IPS-NIHi7 (cell line): Measurements from ENCODE around the gene PPFIA1.
"Not testable (repeated sequence)": the region's sequence is repeated elsewhere in the genome, so short reads cannot be mapped to it uniquely, and the experiment has no call there.

ENCODE experiments used
- DNase-seq: peaks from one replicate; pipeline ENCODE4 v3.0.0; 2012; ENCODE audit warnings: mixed read lengths; ENCODE audit errors: extremely low spot score

Gene PPFIA1

DNA sequence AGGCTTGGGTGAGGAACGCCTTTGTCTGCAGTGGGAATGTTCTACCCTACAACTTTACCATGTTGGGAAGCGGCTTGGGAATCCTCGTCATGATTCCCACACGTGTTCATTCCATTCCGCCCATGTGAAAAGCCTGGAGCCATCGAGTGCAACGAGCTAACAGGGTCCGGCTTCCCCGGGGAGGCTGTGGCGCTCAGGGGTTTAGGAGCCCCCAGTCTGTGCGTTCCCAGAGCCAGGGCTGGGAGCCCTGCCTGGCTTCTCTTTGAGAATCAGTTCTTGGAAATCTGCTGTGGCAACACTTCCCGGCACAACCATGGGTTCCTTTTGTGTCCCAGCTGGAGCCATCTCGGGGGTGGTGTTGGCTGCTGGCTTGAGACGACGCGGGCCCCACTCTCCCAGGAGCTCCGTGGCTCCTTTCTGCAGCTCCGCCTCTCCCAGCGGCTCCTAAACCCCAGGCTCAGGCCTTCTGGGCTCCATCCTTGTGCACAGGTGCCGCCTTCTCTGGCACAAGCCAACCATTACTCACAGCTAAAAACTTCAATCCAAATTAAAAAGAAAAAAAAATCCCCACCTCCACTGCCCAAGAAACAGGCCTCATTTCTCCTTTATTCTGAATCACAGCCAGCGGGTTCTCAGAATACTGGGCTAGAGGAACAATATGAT, 18.7 kb upstream of the PPFIA1 start:
- no peak for DNase-seq

DNA sequence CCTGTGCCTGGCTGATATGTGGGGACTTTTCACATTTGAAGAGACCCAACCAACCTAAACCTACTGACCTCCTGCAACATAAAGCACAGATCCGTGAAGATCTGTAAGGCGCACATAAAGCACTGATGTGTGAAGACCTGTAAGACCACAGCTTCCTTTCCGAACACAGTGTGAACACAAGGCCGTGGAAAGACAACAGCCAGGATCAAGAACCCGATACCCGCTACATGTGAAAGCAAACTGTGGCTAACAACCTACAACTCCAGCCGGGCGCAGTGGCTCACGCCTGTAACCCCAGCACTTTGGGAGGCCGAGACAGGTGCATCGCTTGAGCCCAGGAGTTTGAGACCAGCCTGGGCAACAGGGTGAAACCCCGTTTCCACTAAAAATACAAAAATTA, 17.6 kb upstream of the PPFIA1 start:
- no peak for DNase-seq

DNA sequence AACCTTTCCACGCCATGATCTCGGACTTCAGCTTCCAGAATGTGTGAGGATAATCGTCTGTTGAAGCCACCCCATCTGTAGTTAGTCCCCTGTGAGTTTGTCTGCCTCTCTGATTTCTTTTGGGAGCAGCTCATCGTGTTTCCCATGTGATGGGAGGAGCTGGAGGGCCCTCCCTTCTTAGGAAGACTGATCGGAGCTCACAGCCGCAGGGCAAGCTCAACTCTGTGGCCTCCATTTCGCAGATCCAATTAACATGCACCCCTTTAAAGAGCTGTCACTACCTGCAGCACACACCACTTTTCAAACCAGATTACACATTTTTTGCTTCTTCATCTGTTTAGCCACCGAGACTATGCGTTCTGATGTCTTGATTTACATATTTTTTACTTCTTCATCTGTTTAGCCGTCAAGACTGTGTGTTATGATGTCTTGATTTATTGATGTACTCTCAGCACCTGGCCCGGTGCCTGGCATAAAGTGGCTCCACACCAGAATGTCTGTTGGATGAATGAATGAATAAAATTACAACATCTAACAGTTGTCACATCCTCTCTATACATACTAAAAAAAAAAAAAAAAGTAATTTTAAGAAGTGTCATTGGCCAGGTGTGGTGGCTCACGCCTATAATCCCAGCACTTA, 14.9 kb upstream of the PPFIA1 start:
- peak; percentile 10 for DNase-seq

- DNase-seq = not testable (repeated sequence)
Measured at GRCh38 chr11:70259077-70259476, 11.4 kb upstream of the PPFIA1 start.

GRCh38 chr11:70262951-70263350, 7.5 kb upstream of the PPFIA1 start:
- DNase-seq = no peak

DNA sequence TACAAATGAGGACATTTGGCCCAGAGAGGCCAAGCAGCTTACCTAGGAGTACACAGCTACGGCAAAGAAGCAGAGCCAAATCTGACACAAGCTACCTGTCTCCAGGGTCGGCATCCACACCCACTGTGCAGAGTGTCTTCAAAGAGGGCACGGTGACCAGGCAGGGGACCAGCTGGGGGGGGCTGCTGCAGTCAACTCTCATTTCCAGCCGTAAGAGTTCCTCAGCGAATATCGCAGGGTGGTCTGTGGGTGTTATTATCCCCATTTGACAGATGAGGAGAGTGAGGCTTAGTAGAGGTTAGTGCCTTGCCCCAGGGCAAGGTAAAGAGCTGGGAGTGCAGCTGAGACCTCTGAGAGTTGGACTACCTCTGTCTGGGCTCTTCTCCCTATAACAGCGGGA, 7.1 kb upstream of the PPFIA1 start:
- DNase-seq = no peak

DNA sequence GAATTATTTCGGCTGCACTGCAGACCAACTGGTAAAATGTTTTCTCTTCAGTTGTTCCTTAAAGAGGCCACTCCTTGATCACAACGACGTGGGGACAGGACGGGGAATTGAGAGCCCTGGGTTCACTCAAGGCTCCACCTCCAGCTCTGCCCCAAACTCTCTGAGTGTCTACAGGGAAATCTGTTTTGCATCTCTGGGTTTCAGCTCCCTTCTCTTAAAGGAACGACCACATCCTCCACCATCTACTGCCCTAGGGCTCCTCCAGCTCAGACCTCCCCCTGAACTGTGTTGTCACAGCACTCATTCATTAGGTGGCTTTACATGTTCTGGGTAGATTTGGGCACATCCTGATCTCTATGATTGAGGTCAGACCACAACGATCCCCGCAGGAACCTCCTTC, 5.1 kb upstream of the PPFIA1 start:
- no peak for DNase-seq

GRCh38 chr11:70267405-70267950, 3.0 kb upstream of the PPFIA1 start:
- no peak for DNase-seq

- no peak for DNase-seq
Measured at GRCh38 chr11:70268526-70268925, 2.0 kb upstream of the PPFIA1 start.

DNA sequence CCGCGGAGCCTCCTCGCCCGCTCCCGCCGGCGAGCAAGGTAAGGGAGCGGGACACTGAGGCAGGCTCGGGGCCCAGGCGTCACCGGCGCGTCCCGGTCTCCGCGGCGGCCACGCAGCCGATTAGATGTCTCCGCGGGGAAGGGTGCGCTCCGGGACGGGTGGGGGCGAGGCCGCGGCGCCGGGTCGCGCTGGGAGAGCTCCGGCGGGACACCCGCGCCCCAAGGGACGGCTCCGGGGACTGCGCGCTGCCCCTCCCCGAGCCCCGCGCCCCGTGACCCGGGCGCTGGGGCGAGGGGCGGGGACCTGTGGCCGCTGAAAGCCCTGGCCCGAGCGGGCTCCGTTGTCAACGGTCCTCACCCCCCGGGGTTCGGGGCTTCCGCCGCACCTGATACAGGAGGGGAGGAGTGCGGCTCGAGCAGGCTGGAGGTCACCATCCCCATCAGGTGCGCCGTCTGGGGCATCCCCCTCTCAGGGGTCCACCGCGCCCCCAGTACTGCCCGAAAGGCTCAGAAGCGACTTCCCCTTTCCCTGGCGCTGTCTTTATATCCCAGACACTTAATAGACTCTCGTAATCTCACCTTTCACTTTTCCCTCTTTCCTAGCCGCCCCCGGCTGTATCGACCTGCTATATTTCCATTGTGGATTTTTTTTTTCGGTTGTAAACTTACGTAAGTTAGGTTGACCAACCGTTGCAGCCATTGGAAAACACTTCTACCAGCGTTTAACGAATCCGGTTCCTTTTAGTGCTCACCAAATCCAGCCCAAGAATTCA, 573 bp downstream of the PPFIA1 start:
- peak; percentile 64 for DNase-seq

DNA sequence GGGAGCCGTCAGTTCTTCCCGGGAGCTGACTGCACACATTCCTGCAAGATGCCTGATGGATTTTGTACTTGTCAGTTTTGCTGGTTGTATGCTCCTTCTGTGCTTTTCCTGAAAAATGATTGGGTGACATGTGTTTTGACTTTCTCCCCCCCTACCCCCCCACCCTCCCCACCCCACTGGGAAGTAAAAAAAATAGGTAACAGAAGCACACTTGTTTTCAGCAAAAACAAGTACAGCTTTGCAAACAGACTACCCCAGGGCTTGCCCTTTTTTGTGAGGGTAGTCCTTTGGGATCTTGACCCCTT, 1.1 kb downstream of the PPFIA1 start:
- DNase-seq = no peak

DNA sequence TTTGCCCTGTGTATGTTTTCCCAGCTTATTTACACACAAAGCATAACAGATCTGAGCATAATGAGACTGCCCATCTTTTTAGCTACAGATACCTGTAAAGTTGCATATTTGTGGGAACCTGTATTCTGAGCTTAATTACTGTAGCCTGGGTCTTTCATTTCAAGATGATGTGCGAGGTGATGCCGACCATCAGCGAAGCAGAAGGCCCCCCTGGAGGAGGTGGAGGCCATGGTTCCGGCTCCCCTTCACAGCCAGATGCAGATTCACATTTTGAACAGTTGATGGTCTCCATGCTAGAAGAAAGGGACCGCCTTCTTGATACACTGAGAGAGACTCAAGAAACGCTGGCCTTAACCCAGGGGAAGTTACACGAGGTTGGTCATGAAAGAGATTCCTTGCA, 1.5 kb downstream of the PPFIA1 start:
- DNase-seq = no peak

- DNase-seq = no peak
Measured at GRCh38 chr11:70278994-70279393, 8.5 kb downstream of the PPFIA1 start.

- no peak for DNase-seq
Measured at GRCh38 chr11:70281156-70281609, 10.7 kb downstream of the PPFIA1 start.

- no peak for DNase-seq
Measured at GRCh38 chr11:70282012-70282411, 11.5 kb downstream of the PPFIA1 start.

GRCh38 chr11:70288721-70289120, 18.2 kb downstream of the PPFIA1 start:
- no peak for DNase-seq

DNA sequence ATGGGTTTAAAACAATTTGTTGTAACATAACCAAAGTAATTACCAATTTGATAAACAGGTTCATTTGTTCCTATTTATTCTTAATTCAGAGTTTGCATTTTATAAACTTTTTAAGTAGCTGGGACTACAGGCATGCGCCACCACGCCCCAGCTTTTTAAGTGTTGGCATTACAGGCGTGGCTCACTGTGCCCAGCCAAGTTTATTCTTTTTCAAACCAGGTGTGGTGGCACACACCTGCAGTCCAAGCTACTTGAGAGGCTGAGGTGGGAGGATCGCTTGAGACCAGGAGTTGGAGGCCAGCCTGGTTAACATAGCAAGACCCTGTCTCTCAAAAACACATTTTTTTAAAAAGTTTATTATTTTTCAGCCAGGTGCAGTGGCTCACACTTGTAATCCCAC, 19.1 kb downstream of the PPFIA1 start:
- DNase-seq = no peak

DNA sequence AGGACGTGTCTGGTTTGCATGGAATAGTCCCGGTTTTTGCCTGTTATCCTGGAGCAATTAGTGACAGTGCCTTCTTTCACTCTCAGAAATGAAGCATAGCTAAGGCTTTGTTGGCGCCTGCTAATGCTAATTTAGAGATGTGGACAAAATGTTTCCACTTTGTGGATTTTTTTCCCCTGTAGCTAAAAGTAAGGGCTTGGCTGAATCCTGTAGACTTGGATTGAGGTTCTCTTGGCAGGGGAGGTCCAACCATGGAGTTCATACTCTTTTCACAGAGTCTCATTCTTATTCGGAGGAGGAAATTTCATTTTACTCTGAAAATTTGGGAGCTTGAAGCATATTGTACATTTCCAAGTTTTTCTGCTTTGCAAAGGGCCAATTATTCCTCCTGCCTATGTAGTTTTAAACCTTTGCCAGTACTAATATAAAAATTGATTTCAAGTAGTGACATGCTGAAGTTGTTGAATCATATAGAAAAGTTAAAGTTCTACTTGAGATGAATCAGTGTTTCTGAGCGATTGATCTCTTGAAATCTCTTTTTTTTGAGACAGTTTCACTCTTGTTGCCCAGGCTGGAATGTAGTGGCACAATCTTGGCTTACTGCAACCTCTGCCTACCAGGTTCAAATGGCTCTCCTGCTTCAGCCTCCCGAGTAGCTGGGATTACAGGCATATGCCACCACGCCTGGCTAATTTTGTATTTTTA, 20.0 kb downstream of the PPFIA1 start:
- DNase-seq = no peak

- no peak for DNase-seq
Measured at GRCh38 chr11:70292166-70292565, 21.7 kb downstream of the PPFIA1 start.

GRCh38 chr11:70292863-70293262, 22.4 kb downstream of the PPFIA1 start:
- no peak for DNase-seq

DNA sequence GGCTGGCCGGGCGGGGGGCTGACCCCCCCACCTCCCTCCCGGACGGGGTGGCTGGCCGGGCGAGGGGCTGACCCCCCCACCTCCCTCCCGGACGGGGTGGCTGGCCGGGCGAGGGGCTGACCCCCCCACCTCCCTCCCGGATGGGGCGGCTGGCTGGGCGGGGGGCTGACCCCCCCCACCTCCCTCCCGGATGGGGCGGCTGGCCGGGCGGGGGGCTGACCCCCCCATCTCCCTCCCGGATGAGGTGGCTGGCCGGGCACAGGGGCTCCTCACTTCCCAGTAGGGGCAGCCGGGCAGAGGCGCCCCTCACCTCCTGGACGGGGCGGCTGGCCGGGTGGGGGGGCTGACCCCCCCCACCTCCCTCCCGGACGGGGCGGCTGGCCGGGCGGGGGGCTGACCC, 24.7 kb downstream of the PPFIA1 start:
- not testable (repeated sequence) for DNase-seq

- no peak for DNase-seq
Measured at GRCh38 chr11:70296681-70297080, 26.2 kb downstream of the PPFIA1 start.
